Measurements from ENCODE around the gene ZNF879.

The ZNF879 gene

GRCh38 chr5:179023528-179024189 is at the start of gene ZNF879:
TSS of gene ZNF879 (plus strand) at chr5:179023804. CDS start at chr5:179025005, 1,201 bp downstream.
- Mint-ChIP-seq H3K9me3 (peaks cover 89% of the 10 kb centered on the region), H3K27me3 (ENCODE audit: low read depth, poor library complexity) (peaks cover 13% of the 10 kb centered on the region), H3K4me3 (peak within 1 kb of the TSS; percentile 93), H3K36me3 (ENCODE audit: low read depth) (peaks cover 51% of the 10 kb centered on the region), H3K4me1 (peaks cover 4% of the 10 kb centered on the region), H3K27ac (no peak within 1 kb of the TSS)
- peak; percentile 89 for DNase-seq
- TF ChIP-seq, protein P1, sequence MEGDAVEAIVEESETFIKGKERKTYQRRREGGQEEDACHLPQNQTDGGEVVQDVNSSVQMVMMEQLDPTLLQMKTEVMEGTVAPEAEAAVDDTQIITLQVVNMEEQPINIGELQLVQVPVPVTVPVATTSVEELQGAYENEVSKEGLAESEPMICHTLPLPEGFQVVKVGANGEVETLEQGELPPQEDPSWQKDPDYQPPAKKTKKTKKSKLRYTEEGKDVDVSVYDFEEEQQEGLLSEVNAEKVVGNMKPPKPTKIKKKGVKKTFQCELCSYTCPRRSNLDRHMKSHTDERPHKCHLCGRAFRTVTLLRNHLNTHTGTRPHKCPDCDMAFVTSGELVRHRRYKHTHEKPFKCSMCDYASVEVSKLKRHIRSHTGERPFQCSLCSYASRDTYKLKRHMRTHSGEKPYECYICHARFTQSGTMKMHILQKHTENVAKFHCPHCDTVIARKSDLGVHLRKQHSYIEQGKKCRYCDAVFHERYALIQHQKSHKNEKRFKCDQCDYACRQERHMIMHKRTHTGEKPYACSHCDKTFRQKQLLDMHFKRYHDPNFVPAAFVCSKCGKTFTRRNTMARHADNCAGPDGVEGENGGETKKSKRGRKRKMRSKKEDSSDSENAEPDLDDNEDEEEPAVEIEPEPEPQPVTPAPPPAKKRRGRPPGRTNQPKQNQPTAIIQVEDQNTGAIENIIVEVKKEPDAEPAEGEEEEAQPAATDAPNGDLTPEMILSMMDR (IDR thresholded peaks at IDR 0.05), result no peak

- Mint-ChIP-seq H3K27ac (no peak overlapping the region), H3K4me3 (no peak overlapping the region), H3K36me3 (ENCODE audit: low read depth) (no peaks in the 10 kb centered on the region), H3K27me3 (ENCODE audit: low read depth, poor library complexity) (no peaks in the 10 kb centered on the region), H3K4me1 (no peaks in the 10 kb centered on the region), H3K9me3 (peaks cover 97% of the 10 kb centered on the region)
- TF ChIP-seq, protein P1 (IDR thresholded peaks at IDR 0.05), result no peak
- DNase-seq, result no peak
These were observed 42.2 kb upstream of the ZNF879 start for GRCh38 chr5:178981381-178981780.

GRCh38 chr5:178982941-178983340 is 40.7 kb upstream of the ZNF879 start:
- peaks cover 94% of the 10 kb centered on the region for H3K9me3 Mint-ChIP-seq
- no peak overlapping the region for H3K4me3 Mint-ChIP-seq
- H3K27me3 Mint-ChIP-seq (ENCODE audit: low read depth, poor library complexity), result peaks cover 2% of the 10 kb centered on the region
- H3K36me3 Mint-ChIP-seq (ENCODE audit: low read depth), result no peaks in the 10 kb centered on the region
- no peak for DNase-seq
- H3K27ac Mint-ChIP-seq, result no peak overlapping the region
- no peaks in the 10 kb centered on the region for H3K4me1 Mint-ChIP-seq
- TF ChIP-seq, protein P1 (IDR thresholded peaks at IDR 0.05), result no peak

- Mint-ChIP-seq H3K27me3 (ENCODE audit: low read depth, poor library complexity) (peaks cover 2% of the 10 kb centered on the region), H3K36me3 (ENCODE audit: low read depth) (no peaks in the 10 kb centered on the region), H3K4me3 (no peak overlapping the region), H3K27ac (no peak overlapping the region), H3K9me3 (peaks cover 94% of the 10 kb centered on the region), H3K4me1 (no peaks in the 10 kb centered on the region)
- no peak for DNase-seq
- TF ChIP-seq, protein P1 (IDR thresholded peaks at IDR 0.05), result no peak
These were observed 39.9 kb upstream of the ZNF879 start for GRCh38 chr5:178983728-178984127.

DNA sequence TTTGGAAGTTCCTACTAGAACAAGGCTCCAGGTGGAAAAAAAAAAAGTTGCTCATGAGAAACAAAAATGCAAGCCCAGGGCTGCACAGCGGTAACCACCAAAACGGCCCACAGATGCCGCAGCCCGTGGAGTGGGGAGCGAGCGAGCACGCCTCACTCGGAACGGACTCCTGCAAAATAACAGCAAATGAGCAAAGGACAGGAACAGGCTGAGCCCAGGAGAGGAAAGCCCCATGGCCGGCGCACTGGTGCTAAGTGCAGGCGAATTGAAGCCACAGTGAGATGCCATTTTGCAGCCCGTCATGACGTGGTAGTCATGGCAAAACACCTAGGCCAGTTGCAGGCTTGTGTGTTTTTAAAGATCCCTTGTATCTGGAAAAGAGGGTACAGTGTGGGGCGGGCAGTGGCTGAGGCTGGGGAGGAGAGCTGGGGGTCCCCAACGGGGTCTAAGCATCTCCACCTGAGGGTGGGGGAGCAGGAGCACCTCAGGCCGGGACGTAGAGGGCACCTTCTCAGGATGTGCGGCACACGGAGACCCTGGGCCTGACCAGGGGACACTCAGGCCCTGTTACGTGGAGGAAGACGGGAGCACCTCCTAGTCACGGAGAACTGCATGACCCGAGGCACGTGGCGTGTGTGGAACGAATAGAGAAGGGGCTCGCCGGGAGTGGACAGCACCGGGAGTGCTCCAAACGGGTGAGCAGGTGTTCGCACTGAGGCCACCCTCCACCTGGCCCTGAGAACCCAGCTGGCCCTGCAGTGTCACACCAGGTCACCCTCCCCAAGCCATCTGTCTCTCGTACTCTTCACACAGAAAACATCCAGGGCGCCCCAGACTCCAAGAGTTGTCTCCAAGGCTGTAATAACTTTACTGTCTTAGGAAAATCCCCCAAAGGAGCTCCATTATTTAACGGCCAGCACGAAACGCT is 39.2 kb upstream of the ZNF879 start:
- H3K4me3 Mint-ChIP-seq, result no peak overlapping the region
- no peaks in the 10 kb centered on the region for H3K4me1 Mint-ChIP-seq
- no peak for DNase-seq
- peaks cover 2% of the 10 kb centered on the region for H3K27me3 Mint-ChIP-seq (ENCODE audit: low read depth, poor library complexity)
- TF ChIP-seq, protein P1 (IDR thresholded peaks at IDR 0.05), result no peak
- no peaks in the 10 kb centered on the region for H3K36me3 Mint-ChIP-seq (ENCODE audit: low read depth)
- peaks cover 92% of the 10 kb centered on the region for H3K9me3 Mint-ChIP-seq
- H3K27ac Mint-ChIP-seq, result no peak overlapping the region
